Activated naive CD4-positive, alpha-beta T cell treated with anti-CD3 and anti-CD28 coated beads, Interleukin-2, amount 50 U/mL, for 24 hours (primary cell): Measurements from ENCODE around the gene PCP4L1.
A peak's percentile ranks its signal among the peaks of the same experiment; 100 is the strongest.
"Not testable (repeated sequence)": the region's sequence is repeated elsewhere in the genome, so short reads cannot be mapped to it uniquely, and the experiment has no call there.

Experiments used
- H3K27ac Mint-ChIP-seq: one replicate; pipeline ENCODE4 v1.8.0; 2021; ENCODE audit warnings: mild to moderate bottlenecking, mixed read lengths
- H3K27me3 Mint-ChIP-seq: one replicate; pipeline ENCODE4 v1.8.0; 2021; ENCODE audit warnings: mixed read lengths
- H3K36me3 Mint-ChIP-seq: one replicate; pipeline ENCODE4 v1.8.0; 2021; ENCODE audit warnings: mixed read lengths
- H3K4me1 Mint-ChIP-seq: one replicate; pipeline ENCODE4 v1.8.0; 2021; ENCODE audit warnings: mixed read lengths
- H3K4me3 Mint-ChIP-seq: one replicate; pipeline ENCODE4 v1.8.0; 2021; ENCODE audit warnings: mild to moderate bottlenecking, mixed read lengths
- H3K9me3 Mint-ChIP-seq: one replicate; pipeline ENCODE4 v1.8.0; 2021; ENCODE audit warnings: mixed read lengths

The PCP4L1 gene

DNA sequence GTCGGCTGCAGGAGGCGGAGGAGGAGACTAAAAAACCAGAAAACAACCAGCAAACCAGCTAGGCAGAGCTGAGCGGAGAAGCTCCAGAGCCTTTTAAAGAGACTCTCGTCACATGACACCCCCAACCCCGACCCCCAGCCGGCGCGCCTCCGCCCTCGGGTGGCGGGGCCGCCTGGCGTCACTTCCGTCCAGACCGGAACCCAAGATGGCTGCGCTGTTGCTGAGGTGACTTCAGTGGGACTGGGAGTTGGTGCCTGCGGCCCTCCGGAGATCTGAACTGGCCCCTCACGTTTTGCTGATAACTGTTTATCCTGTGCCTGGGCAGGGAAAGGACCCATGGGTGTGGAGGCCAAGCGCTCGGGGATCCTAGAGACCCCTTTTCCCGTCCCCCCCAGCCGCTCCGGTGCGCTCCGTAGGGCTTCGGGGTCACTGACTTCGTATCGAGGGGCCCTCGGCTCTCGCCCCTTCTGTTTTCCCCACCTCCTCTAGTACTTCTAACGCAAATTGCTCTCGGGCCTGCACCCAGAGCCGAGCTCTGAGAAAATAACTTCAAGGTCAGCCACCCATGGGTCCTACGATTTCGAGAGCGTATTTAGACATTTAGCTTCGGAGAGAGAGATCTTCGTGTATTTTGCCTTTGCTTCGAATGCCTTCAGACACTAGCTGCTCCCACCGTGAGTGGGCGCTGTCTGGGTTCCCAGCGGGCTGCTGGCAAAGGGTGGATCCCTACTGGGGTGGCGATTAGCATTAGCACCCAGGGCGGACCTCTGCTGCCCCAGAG lies 55.8 kb downstream of the PCP4L1 start, which contains the start of gene SDHC:
Gene SDHC (plus strand): TSS at position 181 of the 781 bp plus-strand sequence. CDS start 25 bp downstream, at position 206.
- Mint-ChIP-seq H3K4me1 (peaks cover 30% of the 10 kb centered on the region), H3K9me3 (no peaks in the 10 kb centered on the region), H3K36me3 (no peaks in the 10 kb centered on the region), H3K4me3 (peak within 1 kb of the TSS; percentile 98), H3K27me3 (no peaks in the 10 kb centered on the region), H3K27ac (peak within 1 kb of the TSS; percentile 97)

DNA sequence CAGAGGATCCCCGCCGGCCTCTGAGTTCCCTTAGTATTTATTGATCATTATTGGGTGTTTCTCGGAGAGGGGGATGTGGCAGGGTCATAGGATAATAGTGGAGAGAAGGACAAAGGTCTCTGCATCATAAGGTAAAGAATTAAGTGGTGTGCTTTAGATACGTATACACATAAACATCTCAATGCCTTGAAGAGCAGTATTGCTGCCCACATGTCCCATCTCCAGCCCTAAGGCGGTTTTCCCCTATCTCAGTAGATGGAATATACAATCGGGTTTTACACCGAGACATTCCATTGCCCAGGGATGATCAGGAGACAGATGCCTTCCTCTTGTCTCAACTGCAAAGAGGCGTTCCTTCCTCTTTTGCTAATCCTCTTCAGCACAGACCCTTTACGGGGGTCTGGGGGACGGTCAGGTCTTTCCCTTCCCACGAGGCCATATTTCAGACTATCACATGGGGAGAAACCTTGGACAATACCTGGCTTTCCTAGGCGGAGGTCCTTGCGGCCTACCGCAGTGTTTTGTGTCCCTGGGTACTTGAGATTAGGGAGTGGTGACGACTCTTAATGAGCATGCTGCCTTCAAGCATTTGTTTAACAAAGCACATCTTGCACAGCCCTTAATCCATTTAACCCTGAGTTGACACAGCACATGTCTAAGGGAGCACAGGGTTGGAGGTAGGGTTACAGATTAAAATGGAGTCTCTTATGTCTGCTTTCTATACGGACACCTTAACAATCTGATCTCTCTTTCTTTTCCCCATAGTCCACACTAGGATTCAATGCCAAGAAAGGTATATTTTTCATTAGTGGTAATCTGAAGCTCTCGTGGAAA lies 57.5 kb downstream of the PCP4L1 start:
- H3K4me3 Mint-ChIP-seq, result peak overlapping the region; percentile 98
- H3K36me3 Mint-ChIP-seq, H3K9me3 Mint-ChIP-seq, H3K27me3 Mint-ChIP-seq: not testable (repeated sequence)
- H3K4me1 Mint-ChIP-seq, result peaks cover 36% of the 10 kb centered on the region
- peak overlapping the region; percentile 97 for H3K27ac Mint-ChIP-seq

DNA sequence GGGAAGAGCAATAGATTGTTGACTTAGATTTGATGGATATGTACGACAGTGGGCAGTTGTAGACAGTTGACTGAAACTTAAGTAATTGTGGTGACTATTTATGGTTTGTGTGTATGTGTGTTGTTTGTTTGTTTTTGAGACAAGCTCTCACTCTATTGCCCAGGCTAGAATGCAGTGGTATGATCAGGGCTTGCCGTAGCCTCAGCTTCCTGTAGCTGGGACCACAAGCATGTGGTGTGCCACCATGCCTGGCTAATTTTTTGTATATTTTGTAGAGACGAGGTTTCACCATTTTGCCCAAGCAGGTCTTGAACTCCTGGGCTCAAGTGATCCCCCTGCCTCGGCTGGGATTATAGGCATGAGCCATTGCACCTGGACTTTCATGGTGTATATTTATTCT lies 65.5 kb downstream of the PCP4L1 start:
- H3K4me3 Mint-ChIP-seq, result no peak overlapping the region
- no peaks in the 10 kb centered on the region for H3K9me3 Mint-ChIP-seq
- peaks cover 25% of the 10 kb centered on the region for H3K4me1 Mint-ChIP-seq
- H3K27me3 Mint-ChIP-seq, result no peaks in the 10 kb centered on the region
- H3K36me3 Mint-ChIP-seq, result peaks cover 6% of the 10 kb centered on the region
- H3K27ac Mint-ChIP-seq, result no peak overlapping the region

DNA sequence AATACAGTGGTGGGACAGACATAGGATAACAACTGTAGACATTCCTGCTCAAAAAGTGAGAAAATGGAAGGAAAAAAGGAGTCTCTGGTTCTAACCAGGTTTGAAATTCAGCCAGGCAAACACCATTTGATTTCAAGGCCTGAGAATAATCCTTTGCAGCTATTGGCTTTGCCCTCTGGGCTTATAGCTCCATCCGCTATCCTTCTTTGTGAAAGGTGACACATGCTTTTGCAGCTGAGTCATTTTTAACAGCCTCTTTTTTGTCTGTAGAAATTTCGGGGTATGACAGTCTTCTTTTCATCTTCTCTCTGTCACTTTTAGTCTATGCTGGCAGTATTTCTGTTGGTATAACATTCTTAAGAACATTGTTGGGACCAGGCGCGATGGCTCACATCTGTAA lies 71.8 kb downstream of the PCP4L1 start:
- H3K9me3 Mint-ChIP-seq, result no peaks in the 10 kb centered on the region
- peaks cover 19% of the 10 kb centered on the region for H3K36me3 Mint-ChIP-seq
- no peaks in the 10 kb centered on the region for H3K4me1 Mint-ChIP-seq
- H3K4me3 Mint-ChIP-seq, result no peak overlapping the region
- H3K27ac Mint-ChIP-seq, result no peak overlapping the region
- H3K27me3 Mint-ChIP-seq, result no peaks in the 10 kb centered on the region

DNA sequence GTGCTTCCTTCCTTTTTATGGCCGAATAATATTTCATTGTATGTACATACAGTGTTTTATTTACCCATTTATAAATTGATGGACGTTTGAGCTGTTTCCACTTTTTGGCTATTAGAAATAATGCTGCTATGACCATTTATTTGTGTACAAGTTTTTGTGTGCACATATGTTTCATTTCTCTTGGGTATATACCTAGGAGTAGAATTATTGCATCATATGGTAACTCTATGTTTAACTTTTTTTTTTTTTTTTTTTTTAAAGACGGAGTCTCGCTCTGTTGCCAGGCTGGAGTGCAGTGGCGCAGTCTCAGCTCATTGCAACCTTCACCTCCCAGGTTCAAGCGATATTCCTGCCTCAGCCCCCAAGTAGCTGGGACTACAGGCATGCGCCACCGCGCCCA lies 74.6 kb downstream of the PCP4L1 start:
- no peak overlapping the region for H3K4me3 Mint-ChIP-seq
- no peak overlapping the region for H3K27ac Mint-ChIP-seq
- no peaks in the 10 kb centered on the region for H3K9me3 Mint-ChIP-seq
- H3K27me3 Mint-ChIP-seq, result no peaks in the 10 kb centered on the region
- peaks cover 4% of the 10 kb centered on the region for H3K4me1 Mint-ChIP-seq
- peaks cover 18% of the 10 kb centered on the region for H3K36me3 Mint-ChIP-seq
